ENCODE measurements around the gene LAMTOR4.

DNA sequence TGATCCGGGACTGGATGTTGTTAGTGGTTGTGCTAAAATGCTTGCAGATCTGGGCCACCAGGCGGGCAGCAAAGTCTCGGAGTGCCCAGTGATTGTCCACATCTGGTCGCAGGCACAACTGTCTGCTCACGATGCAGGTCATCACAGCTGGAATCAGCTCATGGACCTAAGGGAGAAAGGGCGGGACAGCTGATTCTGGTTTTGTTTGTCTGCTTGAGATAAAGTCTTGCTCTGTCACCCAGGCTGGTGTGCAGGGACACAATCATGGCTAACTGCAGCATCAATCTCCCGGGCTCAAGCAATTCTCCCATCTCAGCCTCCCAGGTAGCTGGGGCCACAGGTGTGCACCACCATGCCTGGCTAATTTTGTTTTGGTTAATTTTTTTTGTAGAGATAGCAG lies 37.6 kb upstream of the LAMTOR4 start:
- TF ChIP-seq POLR2A (IDR thresholded peaks at IDR 0.05) (no peak), CTCF (IDR thresholded peaks at IDR 0.05 in 4 of 5, conservative IDR thresholded peaks at IDR 0.05 in 1 of 5) (no peak)
